H1 (cell line): ENCODE measurements around the gene PARD3. TPM values are rescaled to one million over a fixed set of nuclear protein-coding genes. Genes with fewer than 3 reads are reported as not detected.

Experiments
- CTCF ChIA-PET: fragments of 300-600 bp; sonication (Branson Sonifier 250); formaldehyde crosslinking; loops from one replicate; lab custom pipeline; 2021; ENCODE audit not compliant: partially characterized antibody; lab: Charles Lee
- POLR2A ChIA-PET: fragments of 300-600 bp; sonication (Branson Sonifier 250); formaldehyde crosslinking; loops from one replicate; lab custom pipeline; 2021; ENCODE audit warnings: inconsistent platforms; ENCODE audit not compliant: partially characterized antibody; lab: Charles Lee
- DNase-seq, 2 experiments: peaks; one replicate each; pipeline versions ENCODE4 v3.0.0 to v3.0.0-alpha.2; 2010 to 2022; ENCODE audit warnings: low spot score in 2 of 2, low read depth in 1 of 2, mixed read lengths in 1 of 2
- FAIRE-seq: peaks from 2 replicates; lab custom pipeline; 2011; peaks lifted over from hg19 to GRCh38; lab: Jason Lieb, UNC
- H2AFZ ChIP-seq: 2 replicates; pipeline ENCODE4 v1.8.1; 2012; ENCODE audit warnings: low read length, inconsistent platforms
- H2AK5ac ChIP-seq: 2 replicates; pipeline ENCODE4 v1.6.1; 2013; ENCODE audit warnings: low read depth, low read length
- H2BK120ac ChIP-seq: replicated peaks from 2 replicates; pipeline ENCODE3; 2013; ENCODE audit warnings: low read depth, low read length, inconsistent platforms
- H2BK12ac ChIP-seq: 2 replicates; pipeline ENCODE4 v1.6.1; 2013; ENCODE audit warnings: low read depth, low read length
- H2BK15ac ChIP-seq: 2 replicates; pipeline ENCODE4 v1.6.1; 2013; ENCODE audit warnings: low read length
- H2BK20ac ChIP-seq: 2 replicates; pipeline ENCODE4 v1.6.1; 2013; ENCODE audit warnings: low read length
- H2BK5ac ChIP-seq: 2 replicates; pipeline ENCODE4 v1.6.1; 2013; ENCODE audit warnings: low read depth, low read length
- H3K14ac ChIP-seq: 2 replicates; pipeline ENCODE4 v1.6.1; 2013; ENCODE audit warnings: inconsistent platforms; ENCODE audit not compliant: insufficient read length
- H3K18ac ChIP-seq: 2 replicates; pipeline ENCODE4 v1.6.1; 2013; ENCODE audit warnings: low read length; ENCODE audit errors: extremely low read depth
- H3K23ac ChIP-seq: 2 replicates; pipeline ENCODE4 v1.6.1; 2013; ENCODE audit warnings: inconsistent platforms; ENCODE audit not compliant: insufficient read length
- H3K23me2 ChIP-seq: 2 replicates; pipeline ENCODE4 v1.6.1; 2013; ENCODE audit warnings: low read depth, low read length
- H3K27ac ChIP-seq: 2 replicates; pipeline ENCODE4 v1.6.1; 2011; ENCODE audit warnings: low read depth, low read length, inconsistent platforms
- H3K27me3 ChIP-seq, 4 experiments: replicated peaks in 1 of 4; 1 replicate in 1 of 4; 2 replicates in 3 of 4; pipeline versions ENCODE4 v1.6.1 to v1.8.1; 2011 to 2013; ENCODE audit warnings: low read length in 3 of 4, mild to moderate bottlenecking in 3 of 4, inconsistent platforms in 2 of 4, mixed read lengths in 2 of 4, moderate library complexity in 1 of 4; ENCODE audit not compliant: control insufficient read depth in 3 of 4, insufficient read depth in 3 of 4; ENCODE audit errors: extremely low read depth in 1 of 4
- H3K36me3 ChIP-seq, 4 experiments: 2 replicates each; pipeline versions ENCODE4 v1.6.1 to v1.8.1; 2011 to 2013; ENCODE audit warnings: mild to moderate bottlenecking in 4 of 4, low read length in 3 of 4, moderate library complexity in 2 of 4, control low read depth in 1 of 4, inconsistent platforms in 1 of 4; ENCODE audit not compliant: insufficient read depth in 4 of 4, control insufficient read depth in 2 of 4
- H3K4ac ChIP-seq: replicated peaks from 2 replicates; pipeline ENCODE3; 2013; ENCODE audit warnings: low read length, low read depth, mixed read lengths, inconsistent platforms; ENCODE audit not compliant: insufficient read length
- H3K4me1 ChIP-seq, 4 experiments: replicated peaks in 1 of 4; 1 replicate in 1 of 4; 2 replicates in 3 of 4; pipeline versions ENCODE4 v1.6.1 to v1.8.1; 2011 to 2013; ENCODE audit warnings: low read length in 3 of 4, inconsistent platforms in 2 of 4, mixed read lengths in 1 of 4; ENCODE audit not compliant: insufficient read depth in 4 of 4, control insufficient read depth in 3 of 4
- H3K4me2 ChIP-seq, 2 experiments: 2 replicates each; pipeline versions ENCODE4 v1.6.1 to v1.8.1; 2011 to 2013; ENCODE audit warnings: low read depth in 2 of 2, low read length in 2 of 2, control low read depth in 1 of 2, inconsistent platforms in 1 of 2, mild to moderate bottlenecking in 1 of 2; ENCODE audit not compliant: insufficient read depth in 1 of 2
- H3K4me3 ChIP-seq, 4 experiments: fragments of 200-600, 300-600 bp in 1 of 4; sonication (generic), shearing (Covaris generic), sonication (Bioruptor Twin) in 1 of 4; 2 replicates each; pipeline versions ENCODE4 v1.5.1 to v1.8.1; 2011 to 2016; ENCODE audit warnings: low read length in 4 of 4, low read depth in 3 of 4, control low read depth in 2 of 4, inconsistent platforms in 2 of 4, mild to moderate bottlenecking in 2 of 4, mixed read lengths in 1 of 4, moderate library complexity in 1 of 4; ENCODE audit not compliant: insufficient read depth in 2 of 4; ENCODE audit errors: extremely low read depth in 1 of 4
- H3K56ac ChIP-seq: replicated peaks from 2 replicates; pipeline ENCODE3; 2013; ENCODE audit warnings: low read depth, mild to moderate bottlenecking, mixed read lengths, low read length, inconsistent platforms; ENCODE audit not compliant: insufficient read length
- H3K79me1 ChIP-seq: 2 replicates; pipeline ENCODE4 v1.6.1; 2013; ENCODE audit warnings: low read depth, low read length, control low read depth
- H3K79me2 ChIP-seq, 2 experiments: 2 replicates each; pipeline versions ENCODE4 v1.6.1 to v1.8.1; 2012 to 2013; ENCODE audit warnings: low read length in 2 of 2, mild to moderate bottlenecking in 2 of 2, inconsistent platforms in 1 of 2; ENCODE audit not compliant: insufficient read depth in 2 of 2, control insufficient read depth in 1 of 2
- H3K9ac ChIP-seq, 4 experiments: replicated peaks in 1 of 4; 1 replicate in 1 of 4; 2 replicates in 3 of 4; pipeline versions ENCODE4 v1.6.1 to v1.8.1; 2011 to 2013; ENCODE audit warnings: low read depth in 3 of 4, low read length in 3 of 4, control low read depth in 2 of 4, mild to moderate bottlenecking in 2 of 4, moderate library complexity in 2 of 4, inconsistent platforms in 1 of 4; ENCODE audit errors: extremely low read depth in 1 of 4
- H3K9me3 ChIP-seq, 2 experiments: 2 replicates each; pipeline versions ENCODE4 v1.6.1 to v1.8.1; 2012 to 2013; ENCODE audit warnings: mild to moderate bottlenecking in 2 of 2, moderate library complexity in 2 of 2, control low read depth in 1 of 2, inconsistent platforms in 1 of 2, low read depth in 1 of 2, low read length in 1 of 2, mixed read lengths in 1 of 2; ENCODE audit not compliant: insufficient read depth in 2 of 2
- H4K20me1 ChIP-seq, 2 experiments: replicated peaks in 1 of 2; 2 replicates each; pipeline versions ENCODE3 to v1.8.1; 2011 to 2013; ENCODE audit warnings: inconsistent platforms in 2 of 2, low read length in 2 of 2, mild to moderate bottlenecking in 1 of 2; ENCODE audit not compliant: insufficient read depth in 2 of 2, control insufficient read depth in 1 of 2
- H4K5ac ChIP-seq: 2 replicates; pipeline ENCODE4 v1.6.1; 2013; ENCODE audit warnings: low read length, low read depth, mixed read lengths, inconsistent platforms; ENCODE audit not compliant: insufficient read length
- H4K8ac ChIP-seq: 2 replicates; pipeline ENCODE4 v1.8.0; 2013; ENCODE audit warnings: mild to moderate bottlenecking, moderate library complexity, low read length, inconsistent platforms; ENCODE audit not compliant: insufficient read depth; ENCODE audit errors: extremely low read depth
- H4K91ac ChIP-seq: replicated peaks from 2 replicates; pipeline ENCODE3; 2013; ENCODE audit warnings: low read length, mixed read lengths, inconsistent platforms; ENCODE audit not compliant: insufficient read length
- BACH1 ChIP-seq: IDR thresholded peaks from 2 replicates; pipeline ENCODE4 v1.6.1; 2012; ENCODE audit warnings: low read length, improper control_type of control experiment
- CEBPB ChIP-seq: IDR thresholded peaks from 2 replicates; pipeline ENCODE4 v1.6.1; 2012; ENCODE audit warnings: low read depth, low read length
- CHD2 ChIP-seq: IDR thresholded peaks from 2 replicates; pipeline ENCODE4 v1.6.1; 2012; ENCODE audit warnings: low read length, improper control_type of control experiment
- EZH2 ChIP-seq: fragments of 200-600 bp; sonication (generic); IDR thresholded peaks from 2 replicates; pipeline ENCODE4 v1.7.1; 2012; ENCODE audit warnings: low read depth, mild to moderate bottlenecking, moderate library complexity, low read length, inconsistent platforms; ENCODE audit not compliant: severe bottlenecking
- HDAC2 ChIP-seq, 2 experiments: fragments of 300-600 bp in 1 of 2; sonication (generic) in 1 of 2; IDR thresholded peaks; 2 replicates each; pipeline ENCODE4 v1.6.1; 2011 to 2012; ENCODE audit warnings: low read depth in 2 of 2, low read length in 2 of 2, mild to moderate bottlenecking in 2 of 2, moderate library complexity in 2 of 2, borderline replicate concordance in 1 of 2, inconsistent platforms in 1 of 2
- HDAC6 ChIP-seq: IDR thresholded peaks from one replicate; pipeline ENCODE4 v1.7.1; 2012; ENCODE audit warnings: low read depth, mild to moderate bottlenecking, inconsistent platforms, low read length, moderate library complexity
- MAX ChIP-seq: IDR thresholded peaks from 2 replicates; pipeline ENCODE4 v1.6.1; 2012; ENCODE audit warnings: inconsistent platforms
- POLR2A ChIP-seq, 2 experiments: IDR thresholded peaks; 1 replicate in 1 of 2; 2 replicates in 1 of 2; pipeline ENCODE4 v1.6.1; 2011; ENCODE audit warnings: low read depth in 2 of 2, low read length in 2 of 2, mild to moderate bottlenecking in 2 of 2; ENCODE audit errors: control extremely low read depth in 1 of 2
- RBBP5 ChIP-seq: IDR thresholded peaks from 2 replicates; pipeline ENCODE4 v1.7.1; 2012; ENCODE audit warnings: low read depth, mild to moderate bottlenecking, inconsistent platforms, low read length, moderate library complexity, borderline replicate concordance
- SP4 ChIP-seq: IDR thresholded peaks from 2 replicates; pipeline ENCODE4 v1.6.1; 2012; ENCODE audit warnings: low read length, inconsistent platforms
- TAF1 ChIP-seq: IDR thresholded peaks from 2 replicates; pipeline ENCODE4 v1.6.1; 2011; ENCODE audit warnings: mild to moderate bottlenecking, low read depth, low read length
- TBP ChIP-seq: IDR thresholded peaks from 2 replicates; pipeline ENCODE4 v1.6.1; 2011; ENCODE audit warnings: low read depth, low read length, improper control_type of control experiment
- TEAD4 ChIP-seq: IDR thresholded peaks from 2 replicates; pipeline ENCODE4 v1.6.1; 2012; ENCODE audit warnings: low read depth, low read length, inconsistent platforms, mixed read lengths
- WGBS, 2 experiments: shearing (Covaris generic) in 1 of 2; methylation state at CpG; one replicate each; pipeline versions ENCODE4 v1.1.6 to v1.1.7; 2013 to 2015; ENCODE audit warnings: low lambda C conversion rate in 2 of 2, mixed read lengths in 2 of 2, inconsistent platforms in 1 of 2, low coverage in 1 of 2, missing lambda C conversion rate in 1 of 2; ENCODE audit not compliant: insufficient replicate concordance in 2 of 2, insufficient coverage in 1 of 2, insufficient read length in 1 of 2; ENCODE audit errors: extremely low coverage in 1 of 2, missing lambda C conversion rate in 1 of 2; 5-methylcytosine and 5-hydroxymethylcytosine counted together
- polyA plus RNA-seq, 7 experiments: library from polyadenylated mRNA; depleted of rRNA in 3 of 7; stranded (reverse) in 5 of 7; unstranded in 2 of 7; fragments of >200 nt in 5 of 7; fragments of 200-250 nt in 2 of 7; gene quantifications; 1 replicate in 5 of 7; 2 replicates in 1 of 7; 4 replicates in 1 of 7; pipeline versions ENCODE4 v1.2.1 to v1.2.3, GENCODE V29; 2011 to 2013; ENCODE audit warnings: missing spikeins in 2 of 7, mixed read lengths in 2 of 7
- total RNA-seq: library from RNA; stranded (reverse); fragmentation: NEBNext Ultra II Directional; extraction: Animal tissue kit (Norgen Biotek cat#: 25700); gene quantifications from 2 replicates; pipeline ENCODE4 v1.2.1, GENCODE V29; 2021

PARD3 gene
- total and polyA plus RNA-seq, 2 of the 8 experiments (the other 6 are each of a cell fraction or from before 2014, with no cell fraction given), result 19.7 to 49.1 TPM

DNA sequence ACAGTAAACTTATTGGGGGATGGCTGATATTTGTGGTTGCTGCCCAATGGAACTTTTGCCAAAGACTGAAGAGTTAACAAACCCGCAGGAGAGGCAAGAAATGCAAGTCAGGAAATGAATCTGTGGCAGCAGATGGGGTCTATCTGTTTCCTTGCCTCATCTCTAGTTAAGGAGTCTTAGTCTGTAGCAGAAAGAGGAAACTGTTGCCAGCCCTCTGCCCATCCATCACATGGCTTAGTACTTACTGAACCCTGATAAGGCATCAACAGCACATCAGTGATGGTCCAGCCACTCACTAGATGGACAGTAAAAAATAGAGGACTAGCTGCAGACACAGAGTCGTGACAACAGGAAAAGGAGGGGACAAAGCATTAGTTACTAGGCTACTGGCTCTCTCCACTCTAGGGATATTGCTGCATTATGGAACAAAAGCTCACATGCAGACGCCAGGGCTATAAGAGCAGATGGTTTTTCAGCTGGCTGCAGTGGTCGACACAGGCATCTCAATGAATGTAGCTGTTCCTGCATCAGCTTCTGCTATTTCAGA, 614.7 kb downstream of the PARD3 start:
- Histone ChIP-seq H2BK20ac (no peak overlapping the region), H4K20me1 (no peaks in the 10 kb centered on the region), H3K79me2 (no peaks in the 10 kb centered on the region), H3K79me1 (no peaks in the 10 kb centered on the region), H3K4me1 (peaks cover 0 to 9% (median 5%) of the 10 kb centered on the region in 4 experiments; a peak in 2 of 7 replicates), H3K23ac (no peak overlapping the region), H3K27ac (no peak overlapping the region), H3K18ac (no peak overlapping the region), H4K5ac (no peak overlapping the region), H2AFZ (no peak overlapping the region), H3K23me2 (no peaks in the 10 kb centered on the region), H2AK5ac (no peak overlapping the region), H3K4me3 (no peak overlapping the region), H4K91ac (no peak overlapping the region), H3K4me2 (no peak overlapping the region), H3K4ac (no peak overlapping the region), H2BK5ac (no peak overlapping the region), H3K9ac (no peak overlapping the region), H2BK12ac (no peak overlapping the region), H2BK15ac (no peak overlapping the region), H4K8ac (no peak overlapping the region), H3K36me3 (no peaks in the 10 kb centered on the region), H3K9me3 (no peaks in the 10 kb centered on the region), H3K14ac (no peak overlapping the region), H2BK120ac (no peak overlapping the region), H3K56ac (no peak overlapping the region), H3K27me3 (no peaks in the 10 kb centered on the region)
- DNase-seq (no peak), FAIRE-seq (no peak)
- WGBS, 2 experiments, result 65% methylated on average over 4 of the region's 4 CpGs; no CpG with 5 or more reads in 1 of the 2 experiments
- ChIA-PET POLR2A (no interaction called here), CTCF (interaction anchor here (0.9 to 1.5 kb wide), 2 partner anchors 15 to 260 kb away, joined by 3 to 5 read pairs; no protein-coding TSS in a partner anchor)
- no peak for TF ChIP-seq TAF1
- no peak for TF ChIP-seq CEBPB
- no peak for TF ChIP-seq MAX
- no peak for TF ChIP-seq BACH1
- TF ChIP-seq POLR2A (IDR thresholded peaks at IDR 0.05; ENCODE audit: control extremely low read depth in 1 of 2, low read depth in 2 of 2, low read length in 2 of 2), result no peak
- TF ChIP-seq HDAC6, result no peak
- TF ChIP-seq EZH2, result no peak
- no peak for TF ChIP-seq TEAD4
- TF ChIP-seq CHD2, result no peak
- TF ChIP-seq SP4, result no peak
- TF ChIP-seq RBBP5, result no peak
- no peak for TF ChIP-seq HDAC2 (IDR thresholded peaks at IDR 0.05; ENCODE audit: borderline replicate concordance in 1 of 2, low read depth in 2 of 2, low read length in 2 of 2)
- no peak for TF ChIP-seq TBP
